Endodermal cell (in vitro differentiated cells): ENCODE results near the gene CMTM4. TPM values are rescaled to one million over a fixed set of nuclear protein-coding genes. Genes with fewer than 3 reads are reported as not detected.
A peak's percentile ranks its signal among the peaks of the same experiment; 100 is the strongest.
"Not testable (repeated sequence)": the region's sequence is repeated elsewhere in the genome, so short reads cannot be mapped to it uniquely, and the experiment has no call there.

Source experiments
- DNase-seq: peaks from one replicate; pipeline ENCODE4 v3.0.0-alpha.2; 2017
- H3K27ac ChIP-seq: 2 replicates; pipeline ENCODE4 v1.5.1; 2013; ENCODE audit warnings: mild to moderate bottlenecking, low read depth, low read length, moderate library complexity
- H3K27me3 ChIP-seq: 2 replicates; pipeline ENCODE4 v1.6.1; 2013; ENCODE audit warnings: mild to moderate bottlenecking, low read length, moderate library complexity; ENCODE audit not compliant: insufficient read depth, control insufficient read depth, poor library complexity, severe bottlenecking
- H3K36me3 ChIP-seq: 2 replicates; pipeline ENCODE4 v1.7.0; 2013; ENCODE audit warnings: mild to moderate bottlenecking, low read length, moderate library complexity; ENCODE audit not compliant: control insufficient read depth, insufficient read depth
- H3K4me1 ChIP-seq: one replicate; pipeline ENCODE4 v1.7.0; 2013; ENCODE audit warnings: low read length; ENCODE audit not compliant: control insufficient read depth, insufficient read depth
- H3K4me3 ChIP-seq: 2 replicates; pipeline ENCODE4 v1.5.1; 2013; ENCODE audit warnings: mild to moderate bottlenecking, low read length, moderate library complexity
- H3K9ac ChIP-seq: 2 replicates; pipeline ENCODE4 v1.6.1; 2013; ENCODE audit warnings: mild to moderate bottlenecking, low read length, moderate library complexity; ENCODE audit not compliant: poor library complexity, severe bottlenecking; ENCODE audit errors: extremely low read depth
- H3K9me3 ChIP-seq: 2 replicates; pipeline ENCODE4 v1.6.1; 2013; ENCODE audit warnings: mild to moderate bottlenecking, low read length, moderate library complexity; ENCODE audit not compliant: control insufficient read depth
- H3K27ac Mint-ChIP-seq: 2 replicates; pipeline ENCODE4 v1.8.0; 2020; ENCODE audit warnings: mixed read lengths
- H3K27me3 Mint-ChIP-seq: 2 replicates; pipeline ENCODE4 v1.8.0; 2021; ENCODE audit warnings: mild to moderate bottlenecking, mixed read lengths; ENCODE audit not compliant: insufficient read depth
- H3K36me3 Mint-ChIP-seq: 2 replicates; pipeline ENCODE4 v1.8.0; 2020; ENCODE audit warnings: low read depth, mixed read lengths
- H3K4me1 Mint-ChIP-seq: 2 replicates; pipeline ENCODE4 v1.8.0; 2020; ENCODE audit warnings: mixed read lengths
- H3K4me3 Mint-ChIP-seq: 2 replicates; pipeline ENCODE4 v1.8.0; 2020; ENCODE audit warnings: mild to moderate bottlenecking, moderate library complexity, mixed read lengths
- H3K9me3 Mint-ChIP-seq: 2 replicates; pipeline ENCODE4 v1.8.0; 2020; ENCODE audit warnings: mild to moderate bottlenecking, mixed read lengths
- whole genome bisulfite sequencing, 2 experiments: methylation state at CpG; one replicate each; pipeline versions ENCODE4 v1.1.5 to v1.1.7; 2013; ENCODE audit warnings: missing lambda C conversion rate in 2 of 2, mixed read lengths in 1 of 2; ENCODE audit not compliant: insufficient coverage in 1 of 2, insufficient read length in 1 of 2; 5-methylcytosine and 5-hydroxymethylcytosine counted together
- total RNA-seq, 2 donors: library from RNA; stranded (reverse); fragmentation: NEBNext Ultra II Directional in 1 of 2; extraction: Animal tissue kit (Norgen Biotek cat#: 25700) in 1 of 2; gene quantifications; 2 replicates in 1 of 2; 3 replicates in 1 of 2; pipeline ENCODE4 v1.2.1, GENCODE V29; 2021
- TF ChIP-seq, protein P1 (sequence below): fragments of 200-600 bp; sonication (generic); conservative IDR thresholded peaks from 2 replicates; pipeline ENCODE4 v1.5.0; 2021; ENCODE audit warnings: antibody characterized with exemption, mild to moderate bottlenecking

Gene CMTM4
- total RNA-seq, 2 donors from 2014 or later: 68.2 to 76.2 TPM

DNA sequence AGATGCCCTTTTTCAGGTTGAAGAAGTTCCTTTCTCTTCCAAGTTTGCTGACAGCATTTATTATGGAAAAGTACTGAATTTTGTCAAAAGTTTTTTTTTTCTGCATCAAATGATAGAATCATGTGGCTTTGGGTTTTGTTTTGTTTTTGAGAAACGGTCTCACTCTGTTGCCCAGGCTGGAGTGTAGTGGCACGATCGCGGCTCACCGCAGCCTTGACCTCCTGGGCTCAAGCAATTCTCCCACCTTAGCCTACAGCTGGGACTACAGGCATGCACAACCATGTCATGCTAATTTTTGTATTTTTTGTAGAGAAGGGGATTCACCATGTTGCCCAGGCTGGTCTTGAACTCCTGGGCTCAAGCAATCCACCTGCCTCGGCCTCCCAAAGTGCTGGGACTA, 7.3 kb downstream of the CMTM4 start:
- no peaks in the 10 kb centered on the region for H3K9me3 Mint-ChIP-seq
- peaks cover 25% of the 10 kb centered on the region for H3K4me1 Mint-ChIP-seq
- H3K9ac ChIP-seq: no peak overlapping the region
- peaks cover 6% of the 10 kb centered on the region for H3K36me3 Mint-ChIP-seq
- H3K4me3 Mint-ChIP-seq: no peak overlapping the region
- peaks cover 10% of the 10 kb centered on the region for H3K4me1 ChIP-seq
- no peak overlapping the region for H3K4me3 ChIP-seq
- TF ChIP-seq, protein P1, sequence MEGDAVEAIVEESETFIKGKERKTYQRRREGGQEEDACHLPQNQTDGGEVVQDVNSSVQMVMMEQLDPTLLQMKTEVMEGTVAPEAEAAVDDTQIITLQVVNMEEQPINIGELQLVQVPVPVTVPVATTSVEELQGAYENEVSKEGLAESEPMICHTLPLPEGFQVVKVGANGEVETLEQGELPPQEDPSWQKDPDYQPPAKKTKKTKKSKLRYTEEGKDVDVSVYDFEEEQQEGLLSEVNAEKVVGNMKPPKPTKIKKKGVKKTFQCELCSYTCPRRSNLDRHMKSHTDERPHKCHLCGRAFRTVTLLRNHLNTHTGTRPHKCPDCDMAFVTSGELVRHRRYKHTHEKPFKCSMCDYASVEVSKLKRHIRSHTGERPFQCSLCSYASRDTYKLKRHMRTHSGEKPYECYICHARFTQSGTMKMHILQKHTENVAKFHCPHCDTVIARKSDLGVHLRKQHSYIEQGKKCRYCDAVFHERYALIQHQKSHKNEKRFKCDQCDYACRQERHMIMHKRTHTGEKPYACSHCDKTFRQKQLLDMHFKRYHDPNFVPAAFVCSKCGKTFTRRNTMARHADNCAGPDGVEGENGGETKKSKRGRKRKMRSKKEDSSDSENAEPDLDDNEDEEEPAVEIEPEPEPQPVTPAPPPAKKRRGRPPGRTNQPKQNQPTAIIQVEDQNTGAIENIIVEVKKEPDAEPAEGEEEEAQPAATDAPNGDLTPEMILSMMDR: no peak
- 97 to 98% methylated on average over 5 to 6 of the region's 6 CpGs for WGBS, 2 experiments
- H3K9me3 ChIP-seq: no peaks in the 10 kb centered on the region
- peaks cover 10% of the 10 kb centered on the region for H3K36me3 ChIP-seq
- H3K27ac ChIP-seq: no peak overlapping the region
- no peak overlapping the region for H3K27ac Mint-ChIP-seq
- H3K27me3 Mint-ChIP-seq: no peaks in the 10 kb centered on the region
- no peak for DNase-seq
- H3K27me3 ChIP-seq: no peaks in the 10 kb centered on the region

DNA sequence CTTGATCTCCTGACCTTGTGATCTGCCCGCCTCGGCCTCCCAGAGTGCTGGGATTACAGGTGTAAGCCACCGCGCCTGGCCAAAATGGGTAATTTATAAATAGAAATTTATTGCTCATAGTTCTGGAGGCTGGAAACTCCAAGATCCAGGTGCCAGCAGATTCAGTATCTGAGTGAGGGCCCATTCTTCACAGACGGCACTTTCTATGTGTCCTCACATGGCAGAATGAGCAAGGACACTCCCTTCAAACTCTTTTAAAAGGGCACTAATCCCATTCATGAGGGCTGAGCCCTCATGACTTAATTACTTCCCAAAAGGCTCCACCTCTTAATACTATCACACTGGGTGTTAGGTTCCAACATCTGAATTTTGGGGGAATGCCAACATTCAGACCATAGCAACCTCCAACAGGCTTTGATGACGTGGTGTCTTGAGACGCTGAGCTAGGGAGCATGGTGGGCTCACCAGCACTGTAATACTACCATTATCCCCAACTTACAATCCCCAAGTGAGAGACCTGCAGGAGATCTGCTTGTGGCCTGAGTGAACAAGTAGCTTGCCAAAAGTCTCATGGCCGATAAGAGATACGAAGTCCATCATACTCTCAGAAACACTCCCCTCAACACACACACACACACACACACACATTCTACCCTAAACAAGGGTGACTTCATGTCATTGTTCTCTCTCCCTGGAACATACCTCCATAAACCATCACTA, 8.5 kb downstream of the CMTM4 start:
- H3K27ac ChIP-seq: no peak overlapping the region
- 90 to 96% methylated on average over 7 to 9 of the region's 9 CpGs for WGBS, 2 experiments
- peaks cover under 1% of the 10 kb centered on the region for H3K36me3 Mint-ChIP-seq

DNA sequence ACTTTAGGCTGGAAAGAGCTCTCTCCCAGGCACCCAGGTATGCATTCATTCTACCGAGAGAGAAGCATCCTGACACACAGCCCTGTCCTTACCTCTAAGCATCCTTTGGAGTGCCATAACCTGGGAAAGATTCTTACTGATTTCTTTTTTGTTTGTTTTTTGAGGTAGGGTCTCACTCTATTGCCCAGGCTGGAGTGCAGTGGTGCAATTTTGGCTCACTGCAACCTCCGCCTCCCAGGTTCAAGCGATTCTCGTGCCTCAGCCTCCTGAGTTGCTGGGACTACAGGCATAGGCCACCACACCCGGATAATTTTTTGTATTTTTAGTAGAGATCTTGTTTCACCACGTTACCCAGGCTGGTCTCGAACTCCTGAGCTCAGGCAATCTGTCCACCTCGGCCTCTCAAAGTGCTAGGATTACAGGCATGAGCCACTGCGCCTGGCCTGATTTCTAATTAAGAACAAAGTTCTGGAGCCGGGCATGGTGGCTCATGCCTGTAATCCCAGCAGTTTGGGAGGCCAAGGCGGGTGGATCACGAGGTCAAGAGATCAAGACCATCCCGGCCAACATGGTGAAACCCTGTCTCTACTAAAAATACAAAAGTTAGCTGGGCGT, 10.9 kb downstream of the CMTM4 start:
- H3K4me3 Mint-ChIP-seq, H3K27me3 Mint-ChIP-seq, DNase-seq, H3K36me3 ChIP-seq, H3K9me3 Mint-ChIP-seq, H3K36me3 Mint-ChIP-seq, H3K9ac ChIP-seq, H3K4me3 ChIP-seq, H3K4me1 ChIP-seq, H3K27me3 ChIP-seq, H3K9me3 ChIP-seq, H3K27ac ChIP-seq: not testable (repeated sequence)
- peaks cover 14% of the 10 kb centered on the region for H3K4me1 Mint-ChIP-seq
- peak overlapping the region; percentile 66 for H3K27ac Mint-ChIP-seq
- WGBS, 2 experiments: 97% methylated on average over 13 to 14 of the region's 14 CpGs

More for the DNA sequence above, 8.5 kb downstream of the CMTM4 start:
- Mint-ChIP-seq H3K4me3 (no peak overlapping the region), H3K4me1 (peaks cover 20% of the 10 kb centered on the region), H3K27me3 (no peaks in the 10 kb centered on the region), H3K9me3 (no peaks in the 10 kb centered on the region), H3K27ac (no peak overlapping the region)
- Histone ChIP-seq H3K36me3 (peaks cover 10% of the 10 kb centered on the region), H3K4me3 (no peak overlapping the region), H3K9ac (no peak overlapping the region), H3K9me3 (no peaks in the 10 kb centered on the region), H3K4me1 (peaks cover 10% of the 10 kb centered on the region), H3K27me3 (no peaks in the 10 kb centered on the region)
- DNase-seq: no peak
- TF ChIP-seq, protein P1: no peak
